ENCODE results near the gene SYK.

SYK gene

DNA sequence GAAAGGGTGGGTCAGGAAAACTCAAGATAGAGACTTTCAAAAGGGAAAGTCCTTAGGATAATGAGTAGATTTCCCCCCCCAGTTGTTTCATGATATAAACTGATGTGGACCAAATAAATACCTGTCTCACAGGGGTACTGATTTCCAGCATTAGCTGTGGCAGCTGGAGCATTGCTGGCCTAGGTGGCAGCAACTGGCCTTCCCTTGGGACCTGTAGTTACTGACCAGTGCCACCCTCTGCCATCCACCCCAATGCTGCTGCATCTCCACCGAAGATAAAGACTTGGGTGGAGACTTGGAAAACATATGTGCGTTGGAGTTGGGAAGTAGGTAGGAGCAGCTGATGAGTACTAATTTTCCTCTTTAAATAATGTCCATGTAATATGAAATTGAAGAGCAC is 71.8 kb downstream of the SYK start:
- no peaks in the 10 kb centered on the region for H3K9me3 ChIP-seq (ENCODE audit: control insufficient read depth, low read length)
- no peak overlapping the region for H3K27ac ChIP-seq
- no peaks in the 10 kb centered on the region for H3K36me3 ChIP-seq (ENCODE audit: control insufficient read depth, insufficient read depth, low read length)
- TF ChIP-seq, protein P1, sequence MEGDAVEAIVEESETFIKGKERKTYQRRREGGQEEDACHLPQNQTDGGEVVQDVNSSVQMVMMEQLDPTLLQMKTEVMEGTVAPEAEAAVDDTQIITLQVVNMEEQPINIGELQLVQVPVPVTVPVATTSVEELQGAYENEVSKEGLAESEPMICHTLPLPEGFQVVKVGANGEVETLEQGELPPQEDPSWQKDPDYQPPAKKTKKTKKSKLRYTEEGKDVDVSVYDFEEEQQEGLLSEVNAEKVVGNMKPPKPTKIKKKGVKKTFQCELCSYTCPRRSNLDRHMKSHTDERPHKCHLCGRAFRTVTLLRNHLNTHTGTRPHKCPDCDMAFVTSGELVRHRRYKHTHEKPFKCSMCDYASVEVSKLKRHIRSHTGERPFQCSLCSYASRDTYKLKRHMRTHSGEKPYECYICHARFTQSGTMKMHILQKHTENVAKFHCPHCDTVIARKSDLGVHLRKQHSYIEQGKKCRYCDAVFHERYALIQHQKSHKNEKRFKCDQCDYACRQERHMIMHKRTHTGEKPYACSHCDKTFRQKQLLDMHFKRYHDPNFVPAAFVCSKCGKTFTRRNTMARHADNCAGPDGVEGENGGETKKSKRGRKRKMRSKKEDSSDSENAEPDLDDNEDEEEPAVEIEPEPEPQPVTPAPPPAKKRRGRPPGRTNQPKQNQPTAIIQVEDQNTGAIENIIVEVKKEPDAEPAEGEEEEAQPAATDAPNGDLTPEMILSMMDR (IDR thresholded peaks at IDR 0.05), result no peak
- H3K27me3 ChIP-seq (ENCODE audit: control insufficient read depth, insufficient read depth, low read length), result no peaks in the 10 kb centered on the region
- no peak overlapping the region for H2AFZ ChIP-seq
- H3K4me1 ChIP-seq, result peaks cover 5% of the 10 kb centered on the region
- H3K9ac ChIP-seq, result no peak overlapping the region
- H3K79me2 ChIP-seq, result no peaks in the 10 kb centered on the region
- H3K4me2 ChIP-seq (ENCODE audit: low read length), result no peak overlapping the region
- no peak overlapping the region for H3K4me3 ChIP-seq (ENCODE audit: low read depth, low read length)

DNA sequence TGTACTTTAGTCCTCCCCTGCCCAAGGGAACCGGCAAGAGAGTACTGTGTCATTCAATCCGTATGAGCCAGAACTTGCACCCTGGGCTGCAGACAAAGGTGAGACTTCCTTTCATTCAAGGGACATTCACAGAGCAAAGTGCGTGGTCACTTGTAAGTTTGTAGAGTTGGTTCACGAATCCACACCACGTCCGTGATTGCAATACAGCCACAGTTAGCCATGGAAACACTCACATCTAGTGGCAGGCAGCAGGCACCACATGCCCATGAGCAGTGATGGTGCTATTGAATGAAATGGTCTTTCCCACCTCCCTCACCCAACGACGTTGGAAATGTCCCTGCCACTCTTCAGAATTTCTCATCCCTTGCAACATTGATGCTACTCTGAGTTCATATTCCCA is 72.6 kb downstream of the SYK start:
- Histone ChIP-seq H3K9ac (no peak overlapping the region), H3K79me2 (no peaks in the 10 kb centered on the region), H3K4me2 (ENCODE audit: low read length) (no peak overlapping the region), H3K9me3 (ENCODE audit: control insufficient read depth, low read length) (no peaks in the 10 kb centered on the region), H3K36me3 (ENCODE audit: control insufficient read depth, insufficient read depth, low read length) (no peaks in the 10 kb centered on the region), H3K27me3 (ENCODE audit: control insufficient read depth, insufficient read depth, low read length) (no peaks in the 10 kb centered on the region), H3K27ac (no peak overlapping the region), H2AFZ (no peak overlapping the region), H3K4me3 (ENCODE audit: low read depth, low read length) (no peak overlapping the region), H3K4me1 (peaks cover 8% of the 10 kb centered on the region)
- TF ChIP-seq, protein P1 (IDR thresholded peaks at IDR 0.05), result no peak

DNA sequence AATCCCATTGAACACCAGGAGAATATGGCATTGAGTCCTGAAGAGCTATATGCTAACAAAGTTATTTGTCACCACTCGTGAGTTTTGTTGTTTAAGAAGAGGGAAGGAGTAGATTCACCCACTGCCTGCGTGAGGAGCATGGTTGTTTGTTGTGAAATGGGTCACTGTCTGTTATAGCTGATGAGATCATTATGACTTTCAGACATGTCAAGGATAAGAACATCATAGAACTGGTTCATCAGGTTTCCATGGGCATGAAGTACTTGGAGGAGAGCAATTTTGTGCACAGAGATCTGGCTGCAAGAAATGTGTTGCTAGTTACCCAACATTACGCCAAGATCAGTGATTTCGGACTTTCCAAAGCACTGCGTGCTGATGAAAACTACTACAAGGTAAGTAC is 76.9 kb downstream of the SYK start:
- H3K27ac ChIP-seq, result peak overlapping the region; percentile 86
- peaks cover 17% of the 10 kb centered on the region for H3K4me1 ChIP-seq
- TF ChIP-seq, protein P1 (IDR thresholded peaks at IDR 0.05), result no peak
- no peaks in the 10 kb centered on the region for H3K36me3 ChIP-seq (ENCODE audit: control insufficient read depth, insufficient read depth, low read length)
- H3K79me2 ChIP-seq, result no peaks in the 10 kb centered on the region
- no peak overlapping the region for H3K4me3 ChIP-seq (ENCODE audit: low read depth, low read length)
- no peaks in the 10 kb centered on the region for H3K9me3 ChIP-seq (ENCODE audit: control insufficient read depth, low read length)
- H2AFZ ChIP-seq, result no peak overlapping the region
- no peak overlapping the region for H3K9ac ChIP-seq
- no peaks in the 10 kb centered on the region for H3K27me3 ChIP-seq (ENCODE audit: control insufficient read depth, insufficient read depth, low read length)
- H3K4me2 ChIP-seq (ENCODE audit: low read length), result no peak overlapping the region

DNA sequence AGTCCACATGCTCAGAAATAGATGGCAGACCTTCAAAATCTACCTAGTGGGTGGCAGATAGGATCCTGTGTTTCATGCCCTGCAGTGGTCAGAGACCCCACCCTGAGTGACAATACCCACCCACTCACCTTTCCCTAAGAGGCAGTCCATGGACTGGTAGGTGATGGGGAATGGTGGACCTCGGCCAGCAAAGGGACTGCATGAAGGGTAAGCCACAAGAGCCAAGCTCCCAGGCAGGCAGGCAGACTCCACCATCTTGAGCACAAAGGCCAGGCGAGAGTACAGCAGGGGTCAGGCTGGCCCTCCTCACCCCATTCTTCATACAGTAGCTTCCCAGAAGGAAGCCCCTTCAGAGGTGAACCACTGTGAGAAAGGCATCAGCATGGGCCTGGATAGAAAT is 78.4 kb downstream of the SYK start:
- Histone ChIP-seq H3K36me3 (ENCODE audit: control insufficient read depth, insufficient read depth, low read length) (no peaks in the 10 kb centered on the region), H3K9ac (no peak overlapping the region), H3K4me3 (ENCODE audit: low read depth, low read length) (no peak overlapping the region), H3K4me1 (peaks cover 17% of the 10 kb centered on the region), H2AFZ (no peak overlapping the region), H3K27ac (peak overlapping the region; percentile 11), H3K79me2 (no peaks in the 10 kb centered on the region), H3K9me3 (ENCODE audit: control insufficient read depth, low read length) (no peaks in the 10 kb centered on the region), H3K4me2 (ENCODE audit: low read length) (no peak overlapping the region), H3K27me3 (ENCODE audit: control insufficient read depth, insufficient read depth, low read length) (no peaks in the 10 kb centered on the region)
- TF ChIP-seq, protein P1 (IDR thresholded peaks at IDR 0.05), result no peak

DNA sequence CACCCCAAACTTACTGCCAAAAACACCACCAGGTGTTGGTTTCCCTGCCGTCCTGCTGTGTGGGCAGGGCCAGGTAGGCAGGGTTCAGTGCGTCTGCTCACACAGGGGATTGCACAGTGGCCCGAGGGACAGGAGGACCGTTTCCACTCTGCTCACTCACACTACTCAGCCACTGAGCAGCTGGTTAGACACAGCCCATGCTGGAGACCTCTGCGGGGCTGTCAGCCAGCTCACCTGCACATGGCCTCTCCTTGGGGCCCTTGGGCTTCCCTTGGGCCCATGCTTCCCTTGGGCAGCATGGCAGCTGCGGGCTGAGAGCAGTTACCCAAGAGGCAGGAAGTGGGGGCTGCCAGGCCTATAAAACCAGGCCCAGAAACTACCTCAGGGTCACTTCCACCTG is 79.0 kb downstream of the SYK start:
- TF ChIP-seq, protein P1 (IDR thresholded peaks at IDR 0.05), result no peak
- Histone ChIP-seq H3K27me3 (ENCODE audit: control insufficient read depth, insufficient read depth, low read length) (no peaks in the 10 kb centered on the region), H3K9ac (no peak overlapping the region), H3K4me2 (ENCODE audit: low read length) (no peak overlapping the region), H3K9me3 (ENCODE audit: control insufficient read depth, low read length) (no peaks in the 10 kb centered on the region), H3K4me1 (peaks cover 17% of the 10 kb centered on the region), H3K36me3 (ENCODE audit: control insufficient read depth, insufficient read depth, low read length) (no peaks in the 10 kb centered on the region), H3K4me3 (ENCODE audit: low read depth, low read length) (no peak overlapping the region), H2AFZ (no peak overlapping the region), H3K79me2 (no peaks in the 10 kb centered on the region), H3K27ac (peak overlapping the region; percentile 15)

All from parathyroid adenoma (tissue), 2 donors.